Activated B cell treated with CpG ODN at 0.5 μM for 24 hours (primary cell): ENCODE measurements around the gene PCDHGA1. TPM values are rescaled to one million over a fixed set of nuclear protein-coding genes. Genes with fewer than 3 reads are reported as not detected.
A peak's percentile ranks its signal among the peaks of the same experiment; 100 is the strongest.

Experiments used
- ATAC-seq: fragments of 200-7000 bp; cut with Tn5 transposase; one replicate; pipeline ENCODE4 v1.10.0; 2021; ENCODE audit warnings: low read depth, mild to moderate bottlenecking, moderate library complexity
- CTCF ChIA-PET: fragments of 350-600 bp; sonication (Branson Sonifier 250); formaldehyde crosslinking; loops from one replicate; lab custom pipeline; 2021; ENCODE audit warnings: antibody characterized with exemption; lab: Charles Lee
- POLR2A ChIA-PET: fragments of 350-600 bp; sonication (Branson Sonifier 250); formaldehyde crosslinking; loops from one replicate; lab custom pipeline; 2021; ENCODE audit warnings: antibody characterized with exemption; lab: Charles Lee
- DNase-seq: peaks from one replicate; pipeline ENCODE4 v3.0.0; 2022
- H3K27ac Mint-ChIP-seq: one replicate; pipeline ENCODE4 v1.8.0; 2020; ENCODE audit warnings: mixed read lengths
- H3K27me3 Mint-ChIP-seq: one replicate; pipeline ENCODE4 v1.8.0; 2021; ENCODE audit warnings: mixed read lengths
- H3K36me3 Mint-ChIP-seq: one replicate; pipeline ENCODE4 v1.8.0; 2021; ENCODE audit warnings: low read depth, mixed read lengths
- H3K4me1 Mint-ChIP-seq: one replicate; pipeline ENCODE4 v1.8.0; 2021; ENCODE audit warnings: mixed read lengths
- H3K4me3 Mint-ChIP-seq: one replicate; pipeline ENCODE4 v1.8.0; 2020; ENCODE audit warnings: mild to moderate bottlenecking, mixed read lengths
- H3K9me3 Mint-ChIP-seq: one replicate; pipeline ENCODE4 v1.8.0; 2020; ENCODE audit warnings: mixed read lengths
- CTCF ChIP-seq: fragments of 200-600 bp; IDR thresholded peaks from one replicate; pipeline ENCODE4 v1.8.0; 2022; ENCODE audit warnings: antibody characterized with exemption, mild to moderate bottlenecking
- intact Hi-C: fragments of 100-400 bp; cut with micrococcal nuclease; formaldehyde crosslinking; loops from one replicate; pipeline ENCODE4 v1.15.1; 2024
- total RNA-seq: library from RNA; stranded (reverse); gene quantifications from 2 replicates; pipeline ENCODE4 v1.2.3, GENCODE V29; 2022

Gene PCDHGA1
- total RNA-seq, 1 donor from 2014 or later, result 0.29 TPM

GRCh38 chr5:141524604-141525597 is 194.6 kb downstream of the PCDHGA1 start:
- H3K36me3 Mint-ChIP-seq, result peaks cover 36% of the 10 kb centered on the region
- H3K4me1 Mint-ChIP-seq, result peaks cover 26% of the 10 kb centered on the region
- ATAC-seq, result peak; percentile 88
- peak; percentile 98 for TF ChIP-seq CTCF
- CTCF ChIA-PET, result interaction anchor here (0.8 to 6.5 kb wide), 19 partner anchors 11 to 211 kb away, joined by 3 to 59 read pairs (median 5); partner anchors contain the start of genes PCDHGA10, PCDHGA11, PCDHGA12 and PCDHGB2
- H3K27ac Mint-ChIP-seq, result no peak overlapping the region
- intact Hi-C loops, result loop anchor here (1.0 kb wide), 5 partner anchors 11 to 113 kb away; partner anchors contain the start of genes PCDHGA10, PCDHGA12, PCDHGB7 and PCDHGC3
- peak; percentile 50 for DNase-seq
- H3K9me3 Mint-ChIP-seq, result no peaks in the 10 kb centered on the region
- POLR2A ChIA-PET, result interaction anchor here (1.0 to 1.5 kb wide), 2 partner anchors 17 to 49 kb away, joined by 3 to 4 read pairs; partner anchors contain the start of gene PCDHGC3
- H3K27me3 Mint-ChIP-seq, result no peaks in the 10 kb centered on the region
- no peak overlapping the region for H3K4me3 Mint-ChIP-seq

GRCh38 chr5:141525653-141526052 is 195.3 kb downstream of the PCDHGA1 start:
- DNase-seq, result no peak
- TF ChIP-seq CTCF, result no peak
- POLR2A ChIA-PET, result no interaction called here
- H3K27ac Mint-ChIP-seq, result no peak overlapping the region
- H3K36me3 Mint-ChIP-seq, result peaks cover 28% of the 10 kb centered on the region
- ATAC-seq, result no peak
- no peaks in the 10 kb centered on the region for H3K27me3 Mint-ChIP-seq
- peaks cover 26% of the 10 kb centered on the region for H3K4me1 Mint-ChIP-seq
- no peaks in the 10 kb centered on the region for H3K9me3 Mint-ChIP-seq
- no peak overlapping the region for H3K4me3 Mint-ChIP-seq
- intact Hi-C loops, result no loop called here
- CTCF ChIA-PET, result interaction anchor here (1.2 to 6.5 kb wide), 8 partner anchors 12 to 128 kb away, joined by 5 to 59 read pairs (median 24); partner anchors contain the start of genes PCDHGA10, PCDHGA11, PCDHGA12 and PCDHGB5

GRCh38 chr5:141527426-141527825 is 197.1 kb downstream of the PCDHGA1 start:
- Mint-ChIP-seq H3K36me3 (peaks cover 12% of the 10 kb centered on the region), H3K27me3 (no peaks in the 10 kb centered on the region), H3K27ac (no peak overlapping the region), H3K4me3 (no peak overlapping the region), H3K9me3 (no peaks in the 10 kb centered on the region), H3K4me1 (peaks cover 17% of the 10 kb centered on the region)
- DNase-seq (no peak), ATAC-seq (no peak)
- intact Hi-C loops, result no loop called here
- POLR2A ChIA-PET, result interaction anchor here (0.9 kb wide), 1 partner anchor 207 kb away, joined by 3 read pairs; the partner anchor contains the start of gene TAF7
- TF ChIP-seq CTCF, result no peak
- CTCF ChIA-PET, result interaction anchor here (1.5 to 6.5 kb wide), 3 partner anchors 52 to 114 kb away, joined by 5 to 58 read pairs (median 7); partner anchors contain the start of genes PCDHGA10 and PCDHGA12

- Mint-ChIP-seq H3K27me3 (no peaks in the 10 kb centered on the region), H3K9me3 (no peaks in the 10 kb centered on the region), H3K4me1 (peaks cover 10% of the 10 kb centered on the region), H3K36me3 (peaks cover 4% of the 10 kb centered on the region), H3K27ac (no peak overlapping the region), H3K4me3 (no peak overlapping the region)
- intact Hi-C loops, result no loop called here
- ATAC-seq (no peak), DNase-seq (no peak)
- ChIA-PET CTCF (interaction anchor here (1.0 to 1.5 kb wide), 3 partner anchors 36 to 98 kb away, joined by 5 to 8 read pairs (median 5); partner anchors contain the start of gene PCDHGA12), POLR2A (no interaction called here)
- no peak for TF ChIP-seq CTCF
Measured at GRCh38 chr5:141528291-141528984, 198.1 kb downstream of the PCDHGA1 start.
